PC-3 (cell line): ENCODE measurements around the gene G6PD. TPM values are rescaled to one million over a fixed set of nuclear protein-coding genes. Genes with fewer than 3 reads are reported as not detected.
"Not testable (repeated sequence)": the region's sequence is repeated elsewhere in the genome, so short reads cannot be mapped to it uniquely, and the experiment has no call there.

Experiments used
- ATAC-seq: fragments of 200-7000 bp; cut with Tn5 transposase; 2 replicates; pipeline ENCODE4 v1.9.1; 2020; ENCODE audit warnings: mild to moderate bottlenecking, moderate library complexity
- BruUV-seq: library from RNA; stranded (reverse); fragments of 400-500 nt; replicated peaks from 2 replicates; lab custom pipeline; 2021; lab: Mats Ljungman, UMichigan
- CTCF ChIA-PET: fragments of 300-600 bp; sonication (Branson Sonifier 250); formaldehyde crosslinking; loops from one replicate; lab custom pipeline; 2022; ENCODE audit warnings: antibody characterized with exemption; lab: Charles Lee
- POLR2A ChIA-PET: fragments of 300-600 bp; sonication (Branson Sonifier 250); formaldehyde crosslinking; loops from one replicate; lab custom pipeline; 2022; ENCODE audit warnings: antibody characterized with exemption; ENCODE audit not compliant: unreplicated experiment; lab: Charles Lee
- DNase-seq: peaks from one replicate; pipeline ENCODE4 v3.0.0-alpha.2; 2015
- H2AFZ ChIP-seq: fragments of 300-600 bp; sonication (generic); 2 replicates; pipeline ENCODE4 v1.6.0; 2016; ENCODE audit warnings: antibody characterized with exemption, low read length
- H3F3A ChIP-seq: fragments of 300-600 bp; sonication (generic); one replicate; pipeline ENCODE4 v1.6.0; 2017; ENCODE audit warnings: antibody characterized with exemption, low read length, control low read depth, mild to moderate bottlenecking; ENCODE audit not compliant: unreplicated experiment
- H3K27ac ChIP-seq: fragments of 300-600 bp; sonication (generic); 2 replicates; pipeline ENCODE4 v1.5.1; 2016; ENCODE audit warnings: mild to moderate bottlenecking, low read length
- H3K27me3 ChIP-seq: fragments of 300-600 bp; sonication (generic); 2 replicates; pipeline ENCODE4 v1.6.1; 2016; ENCODE audit warnings: low read length, mixed read lengths
- H3K36me3 ChIP-seq: fragments of 300-600 bp; sonication (generic); 2 replicates; pipeline ENCODE4 v1.6.1; 2016; ENCODE audit warnings: low read depth, mixed run types, low read length, mixed read lengths
- H3K4me1 ChIP-seq: fragments of 300-600 bp; sonication (generic); 2 replicates; pipeline ENCODE4 v1.5.1; 2016; ENCODE audit warnings: low read length; ENCODE audit not compliant: insufficient read depth
- H3K4me2 ChIP-seq: fragments of 300-600 bp; sonication (generic); 2 replicates; pipeline ENCODE4 v1.6.0; 2016; ENCODE audit warnings: low read length
- H3K4me3 ChIP-seq: fragments of 300-600 bp; sonication (generic); 2 replicates; pipeline ENCODE4 v1.5.1; 2016; ENCODE audit warnings: mild to moderate bottlenecking, low read length, mixed read lengths
- H3K79me2 ChIP-seq: fragments of 300-600 bp; sonication (generic); 2 replicates; pipeline ENCODE4 v1.6.1; 2017; ENCODE audit warnings: low read length, mixed read lengths
- H3K9ac ChIP-seq: fragments of 300-600 bp; sonication (generic); 2 replicates; pipeline ENCODE4 v1.6.0; 2016; ENCODE audit warnings: mild to moderate bottlenecking, low read length
- H3K9me2 ChIP-seq: fragments of 300-600 bp; sonication (generic); replicated peaks from 2 replicates; pipeline ENCODE4 v1.6.1; 2016; ENCODE audit warnings: mixed run types, low read length, mixed read lengths
- H3K9me3 ChIP-seq: fragments of 300-600 bp; sonication (generic); 2 replicates; pipeline ENCODE4 v1.6.1; 2016; ENCODE audit warnings: low read length, mixed read lengths
- H4K20me1 ChIP-seq: fragments of 300-600 bp; sonication (generic); 2 replicates; pipeline ENCODE4 v1.6.1; 2016; ENCODE audit warnings: low read length, mixed read lengths
- CTCF ChIP-seq: fragments of 300-600 bp; sonication (generic); conservative IDR thresholded peaks from 2 replicates; pipeline ENCODE4 v1.5.1; 2017; ENCODE audit warnings: antibody characterized with exemption, low read depth, mild to moderate bottlenecking, low read length
- EZH2 ChIP-seq: fragments of 300-600 bp; sonication (generic); IDR thresholded peaks from one replicate; pipeline ENCODE4 v1.6.1; 2017; ENCODE audit warnings: antibody characterized with exemption, mild to moderate bottlenecking, low read length; ENCODE audit not compliant: unreplicated experiment
- EZH2phosphoT487 ChIP-seq: fragments of 300-600 bp; sonication (generic); IDR thresholded peaks from 2 replicates; pipeline ENCODE4 v1.6.1; 2018; ENCODE audit warnings: mild to moderate bottlenecking, antibody characterized with exemption, low read length, borderline replicate concordance
- intact Hi-C: fragments of 100-400 bp; cut with micrococcal nuclease; formaldehyde crosslinking; loops from 2 replicates; pipeline ENCODE4 v1.9.0; 2023
- total RNA-seq: library from RNA; depleted of rRNA; stranded (reverse); fragments of >200 nt; gene quantifications from 2 replicates; pipeline ENCODE4 v1.2.3, GENCODE V29; 2014

Gene G6PD
- total RNA-seq, 1 experiment from 2014 or later = 121 TPM

GRCh38 chrX:154502989-154503388 lies 43.7 kb downstream of the G6PD start:
- Histone ChIP-seq H3K9me3 (no peaks in the 10 kb centered on the region), H3K9me2 (no peaks in the 10 kb centered on the region), H3K4me3 (no peak overlapping the region), H3K27ac (no peak overlapping the region), H3K4me2 (no peak overlapping the region), H3K27me3 (no peaks in the 10 kb centered on the region), H3K79me2 (no peaks in the 10 kb centered on the region), H2AFZ (no peak overlapping the region), H3K36me3 (no peaks in the 10 kb centered on the region), H4K20me1 (no peaks in the 10 kb centered on the region), H3K4me1 (peaks cover 18% of the 10 kb centered on the region), H3K9ac (no peak overlapping the region), H3F3A (no peaks in the 10 kb centered on the region)
- DNase-seq (no peak), ATAC-seq (no peak)
- no TSS peak for BruUV-seq
- POLR2A ChIA-PET = no interaction called here
- CTCF ChIA-PET = no interaction called here
- intact Hi-C loops = no loop called here
- TF ChIP-seq CTCF (no peak), EZH2 (no peak), EZH2phosphoT487 (no peak)

- no peak overlapping the region for H3K4me3 ChIP-seq
- ATAC-seq (no peak), DNase-seq (no peak)
- BruUV-seq = no TSS peak
- CTCF ChIA-PET = no interaction called here
- H4K20me1 ChIP-seq = no peaks in the 10 kb centered on the region
- TF ChIP-seq CTCF (no peak), EZH2 (no peak), EZH2phosphoT487 (no peak)
- POLR2A ChIA-PET = no interaction called here
- no peaks in the 10 kb centered on the region for H3K27me3 ChIP-seq
- no peak overlapping the region for H3K27ac ChIP-seq
- intact Hi-C loops = no loop called here
- H3K9ac ChIP-seq = no peak overlapping the region
- no peaks in the 10 kb centered on the region for H3K36me3 ChIP-seq
- H3K4me2 ChIP-seq = no peak overlapping the region
- no peaks in the 10 kb centered on the region for H3F3A ChIP-seq
- H3K79me2 ChIP-seq = no peaks in the 10 kb centered on the region
- no peak overlapping the region for H2AFZ ChIP-seq
- H3K4me1 ChIP-seq = peaks cover 18% of the 10 kb centered on the region
- H3K9me2 ChIP-seq = no peaks in the 10 kb centered on the region
- H3K9me3 ChIP-seq = no peaks in the 10 kb centered on the region
Observed at GRCh38 chrX:154502098-154502497, 44.5 kb downstream of the G6PD start.

GRCh38 chrX:154501423-154501822 lies 45.2 kb downstream of the G6PD start:
- H3K9me2 ChIP-seq, intact Hi-C loops, BruUV-seq, H2AFZ ChIP-seq, H3K27ac ChIP-seq, DNase-seq, H3F3A ChIP-seq, POLR2A ChIA-PET, H3K9ac ChIP-seq, H3K4me2 ChIP-seq, H3K27me3 ChIP-seq, CTCF ChIA-PET, H4K20me1 ChIP-seq, H3K4me3 ChIP-seq, H3K36me3 ChIP-seq, H3K79me2 ChIP-seq, H3K9me3 ChIP-seq, ATAC-seq: not testable (repeated sequence)
- H3K4me1 ChIP-seq = peaks cover 16% of the 10 kb centered on the region

- H3K9me3 ChIP-seq, H3K4me1 ChIP-seq, intact Hi-C loops, H3K4me3 ChIP-seq, H3K9me2 ChIP-seq, H3K36me3 ChIP-seq, CTCF ChIA-PET, H3K27ac ChIP-seq, ATAC-seq, H3K9ac ChIP-seq, H4K20me1 ChIP-seq, POLR2A ChIA-PET, H3K27me3 ChIP-seq, H3F3A ChIP-seq, H3K4me2 ChIP-seq, H2AFZ ChIP-seq, DNase-seq, BruUV-seq, H3K79me2 ChIP-seq: not testable (repeated sequence)
Observed at GRCh38 chrX:154496591-154497137, 50.0 kb downstream of the G6PD start.
